Erythroblast (primary cell): ENCODE measurements around the gene RBM4B.

Source experiments
- DNase-seq, 2 experiments: peaks; one replicate each; lab custom pipeline; 2025; lab: John Stamatoyannopoulos, UW
- GATA1 ChIP-seq: IDR thresholded peaks from 2 replicates; pipeline ENCODE4 v1.6.1; 2011; ENCODE audit warnings: low read depth, mild to moderate bottlenecking, control low read depth, low read length, moderate library complexity
- POLR2A ChIP-seq: IDR thresholded peaks from 2 replicates; pipeline ENCODE4 v1.6.1; 2011; ENCODE audit warnings: mild to moderate bottlenecking, low read length

The RBM4B gene

GRCh38 chr11:66659763-66660162 lies 17.9 kb downstream of the RBM4B start:
- TF ChIP-seq GATA1 = no peak
- no peak for TF ChIP-seq POLR2A
- DNase-seq = peak in 1 of 2 experiments; percentile 19

- DNase-seq = peak; percentile 20 to 22
- TF ChIP-seq GATA1 (no peak), POLR2A (no peak)
Measured at GRCh38 chr11:66653123-66653522, 24.6 kb downstream of the RBM4B start.

DNA sequence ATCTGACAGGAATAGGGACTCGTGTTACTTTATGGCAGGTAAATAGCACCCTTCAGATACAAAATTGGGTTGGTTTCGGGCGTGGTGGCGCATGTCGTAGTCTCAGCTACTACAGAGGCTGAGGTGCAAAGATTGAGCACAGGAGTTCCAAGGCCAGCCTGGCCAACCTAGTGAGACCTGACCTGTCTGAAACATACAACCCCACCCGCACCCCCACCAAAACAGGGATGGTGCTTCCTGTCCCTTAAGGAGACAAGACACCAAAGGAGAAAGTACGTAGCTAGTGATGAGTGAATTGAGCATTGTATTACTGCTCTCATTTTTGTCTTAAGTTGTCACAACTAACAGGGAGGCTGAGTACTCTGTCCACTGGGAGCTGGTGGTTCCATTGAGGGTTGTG lies 25.0 kb downstream of the RBM4B start:
- TF ChIP-seq POLR2A (no peak), GATA1 (no peak)
- no peak for DNase-seq

- TF ChIP-seq POLR2A (no peak), GATA1 (no peak)
Measured at GRCh38 chr11:66651016-66651415, 26.7 kb downstream of the RBM4B start.

GRCh38 chr11:66649903-66650302 lies 27.8 kb downstream of the RBM4B start:
- TF ChIP-seq GATA1 (no peak), POLR2A (no peak)
- DNase-seq = no peak

More at GRCh38 chr11:66651016-66651415, 26.7 kb downstream of the RBM4B start:
- DNase-seq = no peak

DNA sequence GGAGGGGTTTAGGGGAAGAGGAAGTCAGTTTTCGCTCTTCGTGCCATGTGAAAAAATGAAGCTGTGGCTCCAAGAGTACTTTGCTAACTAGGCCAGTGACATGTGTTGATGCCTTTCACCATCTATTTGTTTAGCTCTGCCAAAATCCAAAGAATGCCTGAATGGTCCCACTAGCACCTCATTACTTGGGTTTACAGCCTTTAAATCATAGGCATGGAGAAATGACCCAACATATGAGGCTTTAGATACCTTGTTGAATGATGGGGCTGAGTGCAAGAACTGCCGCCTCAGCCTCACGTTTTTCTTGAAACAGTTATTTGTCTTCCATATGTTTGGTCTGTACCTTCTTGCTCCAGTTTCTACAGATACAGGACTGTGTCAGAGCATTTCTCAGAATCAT lies 30.9 kb downstream of the RBM4B start:
- TF ChIP-seq GATA1 (no peak), POLR2A (no peak)
- DNase-seq = no peak

- no peak for TF ChIP-seq POLR2A
- no peak for TF ChIP-seq GATA1
- no peak for DNase-seq
Measured at GRCh38 chr11:66643745-66644437, 33.8 kb downstream of the RBM4B start.

GRCh38 chr11:66641834-66642233 lies 35.9 kb downstream of the RBM4B start:
- TF ChIP-seq POLR2A (no peak), GATA1 (no peak)
- no peak for DNase-seq

DNA sequence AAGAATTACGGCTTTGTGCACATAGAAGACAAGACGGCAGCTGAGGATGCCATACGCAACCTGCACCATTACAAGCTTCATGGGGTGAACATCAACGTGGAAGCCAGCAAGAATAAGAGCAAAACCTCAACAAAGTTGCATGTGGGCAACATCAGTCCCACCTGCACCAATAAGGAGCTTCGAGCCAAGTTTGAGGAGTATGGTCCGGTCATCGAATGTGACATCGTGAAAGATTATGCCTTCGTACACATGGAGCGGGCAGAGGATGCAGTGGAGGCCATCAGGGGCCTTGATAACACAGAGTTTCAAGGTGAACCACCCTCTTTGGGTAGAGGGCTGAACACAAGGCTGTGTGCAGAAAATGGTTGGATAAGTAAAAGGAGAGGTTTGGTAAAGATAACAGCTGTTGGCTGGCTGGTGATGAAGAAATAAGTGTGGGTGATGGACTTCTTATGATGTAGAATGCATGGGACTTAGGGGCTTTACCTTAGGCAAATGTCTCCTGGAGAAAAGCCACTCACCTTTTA lies 37.8 kb downstream of the RBM4B start:
- DNase-seq = peak; percentile 57 to 74

GRCh38 chr11:66639066-66639813 lies 38.4 kb downstream of the RBM4B start:
- TF ChIP-seq GATA1 (no peak), POLR2A (no peak)
- DNase-seq = peak; percentile 64 to 77

GRCh38 chr11:66638177-66639065 lies 39.3 kb downstream of the RBM4B start, which contains the start of gene RBM4:
Gene RBM4, plus strand, starts transcription at chr11:66638703. Its CDS starts 1,009 bp downstream, at chr11:66639712.
- peak; percentile 93 for TF ChIP-seq POLR2A
- TF ChIP-seq GATA1 = no peak
- DNase-seq = peak; percentile 100

DNA sequence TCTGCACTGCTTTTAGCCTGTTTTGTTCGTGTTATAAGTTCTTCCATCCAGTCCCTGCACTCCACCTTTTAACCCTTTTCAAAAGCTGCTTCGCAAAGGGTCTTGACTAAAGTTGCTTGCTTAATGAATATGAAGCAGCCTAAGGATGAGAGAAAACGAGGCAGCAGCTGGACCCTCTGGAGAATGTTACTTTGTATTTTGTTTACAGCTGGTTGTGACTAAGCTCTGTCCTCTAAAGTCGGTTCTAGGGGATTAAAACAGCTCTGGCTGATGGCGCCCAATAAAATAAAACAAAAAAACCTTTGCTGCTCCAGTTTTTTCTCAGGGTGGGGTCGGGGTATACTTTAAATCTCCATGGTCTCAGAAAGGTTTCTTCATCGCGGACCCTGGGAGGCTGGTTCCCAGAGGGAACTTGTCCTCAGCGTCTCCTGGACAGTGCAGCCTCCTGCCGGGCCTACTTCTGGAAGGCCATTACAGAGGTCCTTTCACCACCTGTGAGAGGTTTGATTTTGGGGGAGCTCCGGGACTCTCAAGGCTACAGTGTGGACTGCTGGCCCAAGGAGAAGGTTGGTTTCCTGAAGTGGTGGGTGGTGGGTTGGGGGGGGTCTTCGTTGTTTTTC lies 40.0 kb downstream of the RBM4B start:
- no peak for TF ChIP-seq GATA1
- no peak for TF ChIP-seq POLR2A
- peak in 1 of 2 experiments; percentile 33 for DNase-seq

DNA sequence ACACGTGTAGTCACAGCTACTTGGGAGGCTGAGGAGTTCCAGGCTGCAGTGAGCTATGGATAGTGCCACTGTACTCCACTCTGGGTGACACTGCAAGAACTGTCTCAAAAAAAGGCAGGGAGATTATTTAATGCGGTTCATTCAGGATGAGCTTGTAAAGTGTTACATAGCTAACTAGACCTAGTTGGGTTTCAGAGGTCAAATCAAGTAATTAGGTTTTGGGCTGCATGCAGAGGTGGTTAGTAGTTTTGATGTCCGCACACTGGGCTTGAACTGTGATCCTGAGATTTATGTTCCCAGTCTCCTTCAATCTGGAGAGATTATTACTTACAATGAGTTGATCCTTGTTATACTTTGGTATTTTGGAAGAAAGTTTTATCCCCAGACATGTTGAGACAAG lies 41.3 kb downstream of the RBM4B start:
- DNase-seq = no peak
- TF ChIP-seq POLR2A (no peak), GATA1 (no peak)
